HG03025 (cell line): ENCODE measurements around the gene C9orf40.

ENCODE experiments used
- ATAC-seq: cut with Tn5 transposase; IDR thresholded peaks from one replicate; pipeline ENCODE4 v1.9.1; 2021; ENCODE audit warnings: mild to moderate bottlenecking, moderate library complexity; ENCODE audit not compliant: unreplicated experiment, low FRiP score

C9orf40 gene

DNA sequence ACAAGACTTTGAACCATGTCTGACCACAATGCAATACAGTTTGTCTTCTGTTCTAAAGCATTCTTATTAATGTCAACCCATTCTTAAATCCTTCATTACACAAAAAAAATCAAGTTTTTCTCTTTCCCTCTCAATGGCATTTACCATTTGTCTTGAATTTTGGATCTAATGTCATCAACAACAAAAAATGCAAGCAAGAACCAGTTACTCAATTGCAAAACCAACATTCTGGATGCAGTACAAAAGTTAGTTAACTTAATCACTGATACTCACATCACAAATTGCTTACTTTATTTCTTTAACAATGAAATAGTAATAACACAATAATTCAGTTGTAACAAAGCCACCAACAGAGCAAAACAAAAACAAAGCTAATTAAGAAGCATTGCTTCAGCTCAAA lies 6.0 kb downstream of the C9orf40 start:
- ATAC-seq, result no peak

DNA sequence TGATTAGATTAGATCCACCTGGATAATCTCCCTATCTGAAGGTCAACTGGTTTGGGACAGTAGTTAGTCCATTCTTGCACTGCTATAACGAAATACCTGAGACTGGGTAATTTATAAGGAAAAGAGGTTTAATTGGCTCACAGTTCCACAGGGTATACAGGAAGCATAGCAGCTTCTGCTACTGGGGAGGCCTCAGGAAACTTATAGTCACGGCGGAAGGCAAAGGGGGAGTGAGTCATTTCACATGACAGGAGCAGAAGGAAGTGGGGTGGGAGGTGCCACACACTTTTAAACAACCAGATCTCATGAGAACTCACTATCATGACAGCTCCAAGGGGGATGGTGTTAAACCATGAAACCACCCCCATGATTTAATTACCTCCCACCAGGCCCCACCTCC lies 9.9 kb downstream of the C9orf40 start:
- ATAC-seq, result no peak

DNA sequence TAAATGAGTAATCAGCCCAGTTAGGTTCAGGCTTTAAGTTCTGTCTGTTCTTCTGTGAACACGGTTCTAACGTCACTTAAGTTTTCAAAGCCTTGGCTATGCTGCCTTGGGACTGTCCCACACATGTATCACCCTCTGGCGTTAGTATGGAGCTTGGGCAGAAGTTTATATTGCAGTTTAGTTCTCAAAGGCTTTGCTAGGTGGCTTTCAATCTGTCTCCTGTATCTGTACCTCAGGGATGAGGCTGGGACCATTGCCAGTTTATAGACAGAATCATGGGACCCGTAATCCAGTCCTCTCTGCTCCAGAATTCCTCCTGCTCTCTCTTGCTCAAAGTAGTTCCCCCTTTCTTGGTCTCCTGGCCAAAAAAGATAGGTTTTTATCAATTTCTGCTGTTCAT lies 12.1 kb downstream of the C9orf40 start:
- ATAC-seq, result no peak

DNA sequence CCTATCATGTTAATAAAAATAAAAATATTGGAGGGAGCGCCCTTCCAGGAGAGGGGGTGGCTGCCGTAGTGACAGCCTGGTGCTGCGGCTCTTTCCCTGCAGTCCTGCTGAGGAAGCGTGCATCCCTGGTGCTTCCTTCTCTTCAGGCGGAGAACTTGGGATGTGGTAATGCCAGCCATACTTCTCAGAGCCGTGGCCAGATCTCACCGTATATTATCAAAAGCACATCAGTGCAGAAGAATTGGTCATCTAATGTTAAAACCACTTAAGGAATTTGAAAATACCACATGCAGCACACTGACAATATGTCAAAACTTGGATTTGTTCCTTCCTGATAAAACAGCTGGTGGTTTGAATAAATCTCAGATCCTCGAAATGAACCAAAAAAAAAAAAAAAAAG lies 17.7 kb downstream of the C9orf40 start:
- ATAC-seq, result no peak

DNA sequence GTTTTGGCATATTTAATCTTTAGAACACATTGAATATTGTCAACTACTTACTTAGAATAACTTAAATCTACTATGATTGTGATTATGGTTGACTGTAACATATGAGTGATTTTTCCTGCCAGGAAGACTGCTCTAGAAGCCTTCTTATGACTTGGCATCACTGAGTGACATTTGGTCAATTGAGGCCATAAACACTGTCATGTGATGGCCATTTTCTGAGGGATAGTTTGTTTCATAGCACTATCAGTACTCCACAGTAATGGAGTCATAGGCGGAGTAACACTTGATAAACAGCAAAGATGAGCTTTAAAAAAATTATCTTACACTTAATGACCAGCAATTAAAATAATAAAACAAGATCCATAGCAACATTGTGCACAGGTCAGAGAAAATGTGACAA lies 31.0 kb downstream of the C9orf40 start:
- ATAC-seq, result no peak

- no peak for ATAC-seq
Measured at GRCh38 chr9:74920944-74921626, 31.6 kb downstream of the C9orf40 start.

DNA sequence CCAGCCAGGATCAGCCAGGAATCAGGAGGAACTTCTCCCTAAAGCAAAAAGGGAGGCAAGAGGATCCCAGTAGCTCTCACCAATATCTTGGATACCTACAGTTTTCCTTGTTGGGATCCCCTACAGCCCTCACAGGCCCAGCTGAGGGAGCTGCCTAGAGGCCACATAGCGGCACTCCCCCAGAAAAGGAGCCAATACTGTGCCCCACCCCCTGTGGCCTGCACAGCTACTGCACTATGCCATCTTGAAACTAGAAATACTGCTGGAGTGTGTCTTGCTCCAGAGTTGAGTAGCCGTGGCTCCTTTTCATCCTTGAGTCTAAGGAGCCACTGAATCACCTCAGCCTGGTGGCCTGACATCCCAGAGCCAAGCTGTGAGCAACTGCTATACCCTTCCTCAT lies 42.7 kb downstream of the C9orf40 start:
- no peak for ATAC-seq

GRCh38 chr9:74908665-74909064 lies 44.0 kb downstream of the C9orf40 start:
- ATAC-seq, result no peak

GRCh38 chr9:74907085-74907484 lies 45.6 kb downstream of the C9orf40 start:
- no peak for ATAC-seq

GRCh38 chr9:74901001-74901400 lies 51.7 kb downstream of the C9orf40 start:
- no peak for ATAC-seq
